Stimulated activated CD4-positive, alpha-beta T cell treated with anti-CD3 and anti-CD28 coated beads, Interleukin-12 subunit alpha, Interleukin-12 subunit beta, amount 100 ng/mL, for 4 hours (primary cell): ENCODE data around the gene PUS1.

Experiments
- DNase-seq: peaks from one replicate; pipeline ENCODE4 v3.0.0-alpha.2; 2020

PUS1 gene

GRCh38 chr12:131917139-131917710, 11.9 kb upstream of the PUS1 start:
- DNase-seq = no peak

- DNase-seq = no peak
These were observed 11.3 kb upstream of the PUS1 start for GRCh38 chr12:131917711-131918306.

DNA sequence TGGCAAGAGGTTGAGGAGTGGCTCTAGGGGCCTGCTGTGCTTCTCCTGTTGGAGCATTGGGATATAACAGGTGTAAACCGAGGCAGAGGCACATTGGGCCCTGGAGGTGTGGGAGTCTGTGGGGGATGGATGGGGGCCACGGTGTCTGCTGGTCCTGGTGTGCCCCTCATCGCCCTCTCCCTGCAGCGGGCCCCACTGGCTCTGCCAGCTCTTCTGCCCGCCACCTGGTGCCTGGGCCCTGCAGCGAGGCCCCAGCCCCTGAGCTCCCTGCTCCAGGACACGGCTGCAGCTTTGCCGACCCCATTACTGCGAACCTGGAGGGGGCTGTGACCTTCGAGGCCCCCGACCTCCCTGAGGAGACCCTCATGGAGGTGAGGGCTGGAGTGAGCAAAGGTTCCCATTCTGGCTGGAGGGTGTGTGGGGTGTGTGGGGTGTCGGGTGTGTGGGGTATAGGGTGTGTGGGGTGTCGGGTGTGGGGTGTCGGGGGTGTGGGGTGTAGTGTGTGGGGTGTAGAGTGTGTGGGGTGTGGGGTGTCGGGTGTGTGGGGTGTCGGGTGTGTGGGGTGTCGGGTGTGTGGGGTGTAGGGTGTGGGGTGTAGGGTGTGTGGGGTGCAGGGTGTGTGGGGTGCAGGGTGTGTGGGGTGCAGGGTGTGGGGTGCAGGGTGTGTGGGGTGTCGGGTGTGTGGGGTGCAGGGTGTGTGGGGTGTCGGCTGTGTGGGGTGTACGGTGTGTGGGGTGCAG, 10.6 kb upstream of the PUS1 start:
- DNase-seq = no peak

- DNase-seq = no peak
These were observed 10.1 kb upstream of the PUS1 start for GRCh38 chr12:131919051-131919347.

- DNase-seq = no peak
These were observed 9.5 kb upstream of the PUS1 start for GRCh38 chr12:131919366-131920156.

DNA sequence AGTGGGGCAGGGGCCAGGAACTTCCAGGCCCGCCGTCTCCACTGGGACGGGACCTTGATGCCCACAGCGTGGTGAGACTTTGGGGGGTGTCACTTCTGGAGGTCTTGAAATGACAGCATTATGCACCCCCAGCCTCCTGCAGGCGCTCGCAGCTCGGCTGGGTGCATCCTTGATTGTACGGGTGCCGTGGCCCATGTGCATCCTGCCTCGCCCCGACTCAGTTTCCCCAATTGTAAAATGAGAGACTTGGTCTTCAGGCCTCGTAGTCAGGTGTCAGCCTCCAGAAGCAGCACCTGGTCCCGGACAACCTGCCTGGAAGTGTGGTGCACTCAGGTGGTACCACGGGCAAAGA, 8.9 kb upstream of the PUS1 start:
- DNase-seq = no peak

DNA sequence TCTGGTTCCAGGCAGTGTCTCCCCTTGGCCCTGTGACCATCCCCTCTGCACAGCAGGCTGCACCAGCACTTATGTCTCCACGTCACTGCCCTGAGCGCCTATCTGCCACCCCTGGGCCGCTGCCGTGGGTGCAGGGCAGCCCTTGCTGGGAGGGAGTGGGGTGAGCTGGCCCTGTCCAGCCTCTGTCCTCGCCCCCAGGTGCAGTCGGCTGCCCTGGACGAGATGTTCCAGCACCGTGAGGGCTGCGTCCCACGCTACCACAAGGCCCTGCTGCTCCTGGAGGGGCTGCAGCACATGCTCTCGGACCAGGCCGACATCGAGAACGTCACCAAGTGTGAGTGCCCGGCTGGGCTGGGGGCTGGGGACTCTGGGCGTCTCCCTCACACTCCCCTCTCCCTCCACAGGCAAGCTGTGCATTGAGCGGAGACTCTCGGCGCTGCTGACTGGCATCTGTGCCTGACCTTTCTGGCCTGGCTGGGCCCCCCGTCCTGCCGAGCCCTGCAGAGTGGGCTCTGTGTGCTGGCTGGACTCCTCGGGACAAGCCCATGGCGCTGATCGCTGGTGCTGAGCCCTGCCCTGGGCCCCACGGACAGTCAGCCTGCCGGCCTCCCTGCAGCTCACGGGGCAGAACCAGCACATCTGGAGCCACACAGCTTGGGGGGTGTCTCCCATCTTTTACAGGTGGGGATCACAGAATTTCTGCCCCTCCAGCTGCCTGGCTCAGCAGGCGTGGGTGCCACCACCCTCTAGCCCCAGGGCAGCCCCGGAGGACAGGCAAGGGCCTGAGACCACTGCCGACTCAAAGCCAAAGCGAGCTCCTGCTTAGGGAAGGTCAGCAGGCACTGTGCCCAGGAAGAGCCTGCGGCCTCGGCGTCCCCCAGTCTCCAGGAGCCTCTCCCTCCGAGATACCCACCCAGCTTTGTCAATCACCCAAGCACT, 7.9 kb upstream of the PUS1 start:
- DNase-seq = no peak

GRCh38 chr12:131921866-131922769, 7.0 kb upstream of the PUS1 start:
- no peak for DNase-seq

- no peak for DNase-seq
These were observed 6.3 kb upstream of the PUS1 start for GRCh38 chr12:131922772-131923171.

DNA sequence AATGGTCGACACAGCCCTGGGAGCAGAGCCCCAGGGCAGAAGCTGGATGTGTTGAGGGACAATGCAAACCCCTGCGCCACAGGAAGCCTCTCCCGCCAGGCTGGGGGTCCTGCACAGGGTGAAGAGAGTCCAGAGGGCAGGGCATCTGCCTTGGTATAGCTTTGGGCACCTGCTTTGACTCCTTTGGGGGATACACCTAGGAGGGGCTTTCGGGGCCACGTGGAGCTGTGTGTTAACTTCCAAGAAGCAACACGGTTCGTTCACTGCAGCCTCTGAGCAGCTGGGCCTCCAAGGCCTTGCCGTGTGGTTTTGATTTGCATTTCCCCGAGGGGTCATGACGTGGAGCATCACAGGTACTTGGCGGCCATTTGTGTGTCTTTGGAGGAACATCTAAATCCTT, 5.8 kb upstream of the PUS1 start:
- DNase-seq = no peak

DNA sequence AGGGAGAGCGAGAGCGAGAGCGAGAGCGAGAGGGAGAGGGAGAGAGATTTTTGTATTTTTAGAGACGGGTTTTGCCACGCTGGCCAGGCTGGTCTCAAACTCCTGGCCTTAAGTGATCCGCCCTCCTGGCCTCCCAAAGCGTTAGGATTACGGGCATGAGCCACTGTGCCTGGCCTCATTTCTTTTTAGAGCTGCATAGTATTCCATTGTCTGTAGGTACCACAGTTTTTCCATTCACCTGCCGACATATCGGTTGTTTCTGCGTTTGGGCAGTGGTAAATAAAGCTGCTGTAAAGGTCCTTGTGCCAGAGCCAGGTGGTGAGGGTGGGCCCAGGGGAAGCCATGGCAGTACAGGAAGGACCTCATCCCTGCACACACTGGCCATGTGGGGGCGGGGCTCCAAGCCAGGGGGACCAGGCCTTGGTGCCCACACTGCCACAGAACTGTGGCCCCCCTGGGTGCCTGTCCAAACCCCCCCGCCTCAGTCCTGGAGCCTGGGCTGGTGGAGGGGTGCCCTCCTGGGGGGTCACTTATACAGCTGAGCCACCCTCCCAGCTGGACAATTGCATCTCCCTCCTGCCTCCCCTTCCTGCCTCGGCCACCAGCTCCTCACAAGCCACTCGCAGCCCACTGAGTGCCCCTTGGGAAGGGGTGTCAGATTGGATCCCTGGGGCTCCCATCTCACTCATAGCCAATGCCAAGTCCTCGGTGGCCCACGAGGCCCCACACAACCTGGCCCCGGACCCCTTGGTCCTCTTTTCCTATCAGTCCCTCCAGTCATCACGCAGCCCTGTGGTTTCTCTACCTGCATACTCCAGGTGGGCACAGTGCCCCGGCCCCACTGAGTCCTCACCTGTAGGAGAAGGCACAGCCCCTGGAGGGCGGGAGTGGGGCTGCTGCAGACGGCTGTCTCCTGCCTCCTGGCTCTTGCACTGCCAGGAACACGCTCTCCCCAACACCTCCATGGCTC, 1.7 kb upstream of the PUS1 start:
- no peak for DNase-seq

GRCh38 chr12:131928080-131928710, 881 bp upstream of the PUS1 start:
- no peak for DNase-seq

- peak; percentile 34 for DNase-seq
These were observed 743 bp downstream of the PUS1 start for GRCh38 chr12:131929581-131930456.

DNA sequence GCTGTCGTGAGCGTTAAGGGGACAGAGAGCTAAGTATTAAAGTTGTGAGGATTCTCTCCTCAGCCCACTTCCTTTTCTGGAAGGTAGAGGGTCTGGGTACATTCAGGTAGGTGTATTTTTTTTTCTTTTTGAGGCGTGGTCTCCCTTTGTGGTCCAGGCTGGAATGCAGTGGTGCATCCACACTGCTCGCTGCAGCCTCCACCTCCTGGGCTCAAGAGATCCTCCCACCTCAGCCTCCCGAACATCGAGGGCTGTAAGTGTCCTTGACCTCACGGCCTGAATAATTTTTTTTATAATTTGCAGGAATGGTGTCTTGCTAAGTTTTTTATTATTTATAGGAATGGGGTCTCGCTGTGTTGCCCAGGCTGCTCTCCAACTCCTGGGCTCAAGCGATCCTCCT, 1.4 kb downstream of the PUS1 start:
- no peak for DNase-seq

DNA sequence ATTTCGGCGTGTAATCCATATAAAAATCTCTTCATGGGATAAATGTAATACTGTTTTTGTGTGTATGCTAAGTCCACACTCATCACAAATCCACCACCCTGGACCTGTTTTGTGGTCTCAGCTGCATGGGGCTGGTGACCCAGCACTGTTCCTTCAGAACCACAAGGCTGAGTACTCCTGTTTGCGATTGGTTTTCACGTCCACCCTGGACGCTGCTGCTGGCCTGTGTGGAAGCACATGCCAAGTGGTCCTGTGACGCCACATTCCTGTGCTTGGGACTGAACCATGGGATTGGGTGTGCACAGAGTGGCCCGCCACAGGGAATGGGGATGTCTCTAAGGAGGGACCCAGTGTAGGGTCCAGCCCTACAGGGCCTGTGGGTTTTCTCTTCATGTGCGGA, 4.3 kb downstream of the PUS1 start:
- no peak for DNase-seq

DNA sequence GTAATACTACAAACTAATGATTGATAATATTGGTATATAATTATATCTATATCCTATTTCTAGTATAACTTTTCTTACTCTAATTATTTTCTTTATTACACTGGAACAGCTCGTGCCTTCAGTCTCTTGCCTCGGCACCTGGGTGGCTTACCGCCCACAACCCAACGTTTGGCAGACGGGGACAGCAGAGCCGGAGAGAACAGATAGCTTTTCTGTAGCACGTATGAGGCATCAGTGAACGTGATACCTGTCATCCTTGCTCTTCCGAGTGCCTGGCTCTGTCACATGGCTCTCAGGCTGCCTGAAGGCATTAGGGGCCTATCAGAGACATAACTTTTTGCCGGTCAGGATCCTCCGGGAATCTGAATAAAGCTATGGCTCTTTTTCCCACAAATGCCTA, 5.5 kb downstream of the PUS1 start:
- DNase-seq = no peak

GRCh38 chr12:131938082-131938481, 9.0 kb downstream of the PUS1 start:
- no peak for DNase-seq

DNA sequence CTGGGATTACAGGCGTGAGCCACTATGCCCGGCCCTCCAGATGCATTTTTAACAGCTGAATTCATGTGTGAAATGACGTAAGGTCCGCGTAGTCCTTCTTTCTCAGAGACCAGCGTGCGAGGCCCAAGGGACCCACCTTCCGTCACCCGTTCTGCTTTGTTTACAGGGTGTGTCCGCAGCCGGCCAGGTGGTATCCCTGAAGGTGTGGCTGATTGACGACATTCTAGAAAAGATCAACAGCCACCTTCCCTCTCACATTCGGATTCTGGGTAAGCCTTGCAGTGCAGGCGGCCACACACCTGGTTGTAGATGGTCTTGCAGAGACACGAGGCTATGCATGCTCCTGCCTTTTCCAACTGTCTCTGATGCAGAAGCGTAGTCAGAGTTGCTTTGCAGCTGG, 9.9 kb downstream of the PUS1 start:
- DNase-seq = no peak

- DNase-seq = no peak
These were observed 11.1 kb downstream of the PUS1 start for GRCh38 chr12:131940141-131940547.
